ENCODE measurements around the gene STUM. TPM values are rescaled to one million over a fixed set of nuclear protein-coding genes. Genes with fewer than 3 reads are reported as not detected.

Gene STUM
- polyA plus RNA-seq, 1 of the 3 experiments (the other 2 are of a cell fraction): not detected

GRCh38 chr1:226506021-226506420 is 42.5 kb upstream of the STUM start:
- WGBS (ENCODE audit: low lambda C conversion rate): 13% methylated on average over 2 of the region's 2 CpGs
- Histone ChIP-seq H3K27ac (ENCODE audit: low read depth in 2 of 2, low read length in 1 of 2) (no peak overlapping the region), H3K4me3 (ENCODE audit: low read depth in 2 of 2, low read length in 1 of 2) (no peak overlapping the region), H2AFZ (ENCODE audit: low read depth) (no peak overlapping the region), H4K20me1 (ENCODE audit: insufficient read depth) (no peaks in the 10 kb centered on the region), H3K4me2 (no peak overlapping the region), H3K9ac (no peak overlapping the region), H3F3A (replicated peaks; ENCODE audit: insufficient read depth) (no peaks in the 10 kb centered on the region), H3K9me3 (no peaks in the 10 kb centered on the region), H3K4me1 (ENCODE audit: control insufficient read depth in 1 of 2, insufficient read depth in 2 of 2, low read depth in 1 of 2, low read length in 1 of 2) (no peaks in the 10 kb centered on the region), H3K27me3 (ENCODE audit: insufficient read depth) (no peaks in the 10 kb centered on the region), H3K9me2 (no peaks in the 10 kb centered on the region), H3K79me2 (ENCODE audit: insufficient read depth) (no peaks in the 10 kb centered on the region), H3K36me3 (replicated peaks in 1 of 2; ENCODE audit: control insufficient read depth in 1 of 2, insufficient read depth in 2 of 2, low read length in 1 of 2) (no peaks in the 10 kb centered on the region)
- no peak for TF ChIP-seq ZBTB33 (IDR thresholded peaks at IDR 0.05; ENCODE audit: borderline replicate concordance, low read depth)
- no peak for TF ChIP-seq POLR2AphosphoS5 (IDR thresholded peaks at IDR 0.05; ENCODE audit: low read depth, low read length)
- no peak for TF ChIP-seq FOXM1 (IDR thresholded peaks at IDR 0.05; ENCODE audit: low read depth)
- TF ChIP-seq JUND (IDR thresholded peaks at IDR 0.05): no peak
- no peak for TF ChIP-seq YY1 (IDR thresholded peaks at IDR 0.05; ENCODE audit: low read depth)
- TF ChIP-seq RXRA (IDR thresholded peaks at IDR 0.05; ENCODE audit: borderline replicate concordance, low read depth): no peak
- POLR2A ChIA-PET: no interaction called here
- no peak for DNase-seq
- CTCF ChIA-PET: interaction anchor here (1.4 kb wide), 1 partner anchor 18 kb away, joined by 3 read pairs; no protein-coding TSS in a partner anchor

DNA sequence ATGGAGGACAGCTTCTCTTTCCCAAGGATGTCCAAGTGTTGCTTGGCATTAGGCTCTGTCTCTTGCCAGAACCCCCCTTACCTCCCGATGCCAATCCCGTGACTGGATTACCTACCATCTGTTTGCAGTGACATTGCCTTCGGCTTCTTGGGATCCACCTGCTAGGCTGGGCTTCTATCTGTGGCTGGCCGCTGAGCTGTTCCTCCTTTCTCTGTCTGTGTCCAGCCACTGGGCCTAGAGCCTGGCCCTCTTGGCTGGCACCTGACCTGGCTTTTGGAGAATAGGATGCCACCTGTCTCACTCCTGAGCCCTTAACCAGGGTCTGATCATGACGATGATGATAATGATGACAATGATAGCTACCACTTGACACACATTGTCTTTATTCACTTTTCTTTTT is 41.6 kb upstream of the STUM start:
- Histone ChIP-seq H3K4me3 (ENCODE audit: low read depth in 2 of 2, low read length in 1 of 2) (no peak overlapping the region), H3K9ac (no peak overlapping the region), H3K79me2 (ENCODE audit: insufficient read depth) (no peaks in the 10 kb centered on the region), H3K36me3 (replicated peaks in 1 of 2; ENCODE audit: control insufficient read depth in 1 of 2, insufficient read depth in 2 of 2, low read length in 1 of 2) (no peaks in the 10 kb centered on the region), H3K4me1 (ENCODE audit: control insufficient read depth in 1 of 2, insufficient read depth in 2 of 2, low read depth in 1 of 2, low read length in 1 of 2) (no peaks in the 10 kb centered on the region), H3K9me2 (no peaks in the 10 kb centered on the region), H2AFZ (ENCODE audit: low read depth) (no peak overlapping the region), H3K27me3 (ENCODE audit: insufficient read depth) (no peaks in the 10 kb centered on the region), H3K27ac (ENCODE audit: low read depth in 2 of 2, low read length in 1 of 2) (no peak overlapping the region), H3F3A (replicated peaks; ENCODE audit: insufficient read depth) (no peaks in the 10 kb centered on the region), H4K20me1 (ENCODE audit: insufficient read depth) (no peaks in the 10 kb centered on the region), H3K9me3 (no peaks in the 10 kb centered on the region), H3K4me2 (no peak overlapping the region)
- 53% methylated on average over 5 of the region's 5 CpGs for WGBS (ENCODE audit: low lambda C conversion rate)
- TF ChIP-seq ELF1 (IDR thresholded peaks at IDR 0.05) (no peak), YY1 (IDR thresholded peaks at IDR 0.05; ENCODE audit: low read depth) (no peak), RXRA (IDR thresholded peaks at IDR 0.05; ENCODE audit: borderline replicate concordance, low read depth) (no peak), RAD21 (IDR thresholded peaks at IDR 0.05; ENCODE audit: low read length) (no peak), CTCF (IDR thresholded peaks at IDR 0.05) (no peak), GABPA (IDR thresholded peaks at IDR 0.05; ENCODE audit: low read depth) (no peak), RCOR1 (IDR thresholded peaks at IDR 0.05; ENCODE audit: low read length) (no peak), EZH2phosphoT487 (IDR thresholded peaks at IDR 0.05; ENCODE audit: borderline replicate concordance, low read depth) (no peak), TAF1 (IDR thresholded peaks at IDR 0.05; ENCODE audit: borderline replicate concordance, low read depth, low read length) (no peak), SMC3 (IDR thresholded peaks at IDR 0.05; ENCODE audit: low read depth, low read length) (no peak), MEF2A (IDR thresholded peaks at IDR 0.05; ENCODE audit: borderline replicate concordance, low read depth) (no peak)
- no peak for DNase-seq
- ChIA-PET CTCF (interaction anchor here (1.3 to 1.4 kb wide), 2 partner anchors 13 to 17 kb away, joined by 3 to 4 read pairs; no protein-coding TSS in a partner anchor), POLR2A (no interaction called here)
